ENCODE results near the gene WBP2.

DNA sequence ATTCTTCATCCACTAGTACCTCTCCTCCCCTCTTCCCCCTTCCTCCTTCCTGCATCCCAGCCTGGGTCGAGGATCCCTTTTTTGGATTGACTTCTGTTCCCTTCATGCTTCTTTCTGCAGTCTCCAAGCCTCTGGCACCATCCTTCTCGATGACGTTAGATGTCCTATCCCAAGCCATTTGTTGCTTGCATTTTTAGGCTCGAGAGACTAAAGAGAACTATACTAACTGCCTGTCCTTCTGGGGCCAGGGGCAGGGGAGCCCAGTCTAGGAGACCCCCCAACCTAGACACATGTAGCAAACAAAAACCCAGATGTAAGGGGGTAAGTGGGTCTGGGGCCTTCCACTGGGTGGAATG is 46.6 kb downstream of the WBP2 start:
- TF ChIP-seq, protein P1, sequence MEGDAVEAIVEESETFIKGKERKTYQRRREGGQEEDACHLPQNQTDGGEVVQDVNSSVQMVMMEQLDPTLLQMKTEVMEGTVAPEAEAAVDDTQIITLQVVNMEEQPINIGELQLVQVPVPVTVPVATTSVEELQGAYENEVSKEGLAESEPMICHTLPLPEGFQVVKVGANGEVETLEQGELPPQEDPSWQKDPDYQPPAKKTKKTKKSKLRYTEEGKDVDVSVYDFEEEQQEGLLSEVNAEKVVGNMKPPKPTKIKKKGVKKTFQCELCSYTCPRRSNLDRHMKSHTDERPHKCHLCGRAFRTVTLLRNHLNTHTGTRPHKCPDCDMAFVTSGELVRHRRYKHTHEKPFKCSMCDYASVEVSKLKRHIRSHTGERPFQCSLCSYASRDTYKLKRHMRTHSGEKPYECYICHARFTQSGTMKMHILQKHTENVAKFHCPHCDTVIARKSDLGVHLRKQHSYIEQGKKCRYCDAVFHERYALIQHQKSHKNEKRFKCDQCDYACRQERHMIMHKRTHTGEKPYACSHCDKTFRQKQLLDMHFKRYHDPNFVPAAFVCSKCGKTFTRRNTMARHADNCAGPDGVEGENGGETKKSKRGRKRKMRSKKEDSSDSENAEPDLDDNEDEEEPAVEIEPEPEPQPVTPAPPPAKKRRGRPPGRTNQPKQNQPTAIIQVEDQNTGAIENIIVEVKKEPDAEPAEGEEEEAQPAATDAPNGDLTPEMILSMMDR (IDR thresholded peaks at IDR 0.05; ENCODE audit: borderline replicate concordance, extremely low read depth, low read length, poor library complexity, severe bottlenecking), result no peak
- no peak for TF ChIP-seq EZH2 (IDR thresholded peaks at IDR 0.05; ENCODE audit: borderline replicate concordance, low read depth, low read length, severe bottlenecking)
